CD4-positive, alpha-beta T cell (primary cell): ENCODE data around the gene LARGE1. TPM values are rescaled to one million over a fixed set of nuclear protein-coding genes. Genes with fewer than 3 reads are reported as not detected.

ENCODE experiments used
- ATAC-seq: fragments of 200-7000 bp; cut with Tn5 transposase; one replicate; pipeline ENCODE4 v1.10.0; 2022; ENCODE audit warnings: mild to moderate bottlenecking; ENCODE audit not compliant: poor library complexity
- CTCF ChIA-PET: fragments of 350-600 bp; sonication (Branson Sonifier 250); formaldehyde crosslinking; loops from one replicate; lab custom pipeline; 2021; ENCODE audit warnings: antibody characterized with exemption, inconsistent platforms; lab: Charles Lee
- POLR2A ChIA-PET: fragments of 350-600 bp; sonication (Branson Sonifier 250); formaldehyde crosslinking; loops from one replicate; lab custom pipeline; 2021; ENCODE audit warnings: antibody characterized with exemption, inconsistent platforms; lab: Charles Lee
- DNase-seq, 14 experiments: peaks; one replicate each; pipeline ENCODE4 v3.0.0-alpha.2; 2013 to 2020; ENCODE audit warnings: mixed read lengths in 2 of 14
- H3K27ac ChIP-seq, 2 donors: one replicate each; pipeline versions ENCODE4 v1.5.1 to v1.7.0; 2013; ENCODE audit warnings: low read length in 2 of 2, low read depth in 1 of 2, mild to moderate bottlenecking in 1 of 2
- H3K27me3 ChIP-seq, 2 experiments: 1 replicate in 1 of 2; 2 replicates in 1 of 2; pipeline versions ENCODE4 v1.6.1 to v1.7.0; 2013; ENCODE audit warnings: low read length in 2 of 2, control low read depth in 1 of 2, mild to moderate bottlenecking in 1 of 2, moderate library complexity in 1 of 2; ENCODE audit not compliant: insufficient read depth in 2 of 2, control insufficient read depth in 1 of 2
- H3K36me3 ChIP-seq: one replicate; pipeline ENCODE4 v1.6.1; 2013; ENCODE audit warnings: low read length, control low read depth; ENCODE audit not compliant: insufficient read depth
- H3K4me1 ChIP-seq: one replicate; pipeline ENCODE4 v1.6.1; 2013; ENCODE audit warnings: low read length, control low read depth; ENCODE audit not compliant: insufficient read depth
- H3K4me3 ChIP-seq: one replicate; pipeline ENCODE4 v1.5.1; 2013; ENCODE audit warnings: mild to moderate bottlenecking, low read length, moderate library complexity
- H3K9me3 ChIP-seq, 2 experiments: 1 replicate in 1 of 2; 2 replicates in 1 of 2; pipeline versions ENCODE4 v1.6.1 to v1.7.0; 2013; ENCODE audit warnings: low read length in 2 of 2, mild to moderate bottlenecking in 2 of 2, control low read depth in 1 of 2, moderate library complexity in 1 of 2; ENCODE audit not compliant: control insufficient read depth in 1 of 2, insufficient read depth in 1 of 2
- H3K27ac Mint-ChIP-seq: one replicate; pipeline ENCODE4 v1.8.0; 2020; ENCODE audit warnings: mixed read lengths
- H3K27me3 Mint-ChIP-seq: one replicate; pipeline ENCODE4 v1.8.0; 2021; ENCODE audit warnings: mixed read lengths
- H3K36me3 Mint-ChIP-seq: one replicate; pipeline ENCODE4 v1.8.0; 2021; ENCODE audit warnings: low read depth, mixed read lengths
- H3K4me1 Mint-ChIP-seq: one replicate; pipeline ENCODE4 v1.8.0; 2021; ENCODE audit warnings: low read depth, mixed read lengths
- H3K4me3 Mint-ChIP-seq: one replicate; pipeline ENCODE4 v1.8.0; 2020; ENCODE audit warnings: mild to moderate bottlenecking, mixed read lengths
- H3K9me3 Mint-ChIP-seq: one replicate; pipeline ENCODE4 v1.8.0; 2020; ENCODE audit warnings: mixed read lengths
- CTCF ChIP-seq: fragments of 200-600 bp; IDR thresholded peaks from one replicate; pipeline ENCODE4 v1.8.0; 2022; ENCODE audit warnings: antibody characterized with exemption, mild to moderate bottlenecking
- intact Hi-C, 2 experiments: fragments of 100-400 bp; cut with DNase I in 1 of 2; cut with micrococcal nuclease in 1 of 2; formaldehyde crosslinking; loops; one replicate each; pipeline versions ENCODE4 v1.15.1 to v1.9.0; 2023 to 2025; cut with DNase I, micrococcal nuclease
- total RNA-seq, 174 experiments: library from RNA in 2 of 174; stranded (reverse) in 2 of 174; gene quantifications; one replicate each; pipeline ENCODE4 v1.2.3 and lab custom pipeline; 2021 to 2026

Gene LARGE1
- total RNA-seq, 2 experiments from 2014 or later = 0.14 to 0.70 TPM

DNA sequence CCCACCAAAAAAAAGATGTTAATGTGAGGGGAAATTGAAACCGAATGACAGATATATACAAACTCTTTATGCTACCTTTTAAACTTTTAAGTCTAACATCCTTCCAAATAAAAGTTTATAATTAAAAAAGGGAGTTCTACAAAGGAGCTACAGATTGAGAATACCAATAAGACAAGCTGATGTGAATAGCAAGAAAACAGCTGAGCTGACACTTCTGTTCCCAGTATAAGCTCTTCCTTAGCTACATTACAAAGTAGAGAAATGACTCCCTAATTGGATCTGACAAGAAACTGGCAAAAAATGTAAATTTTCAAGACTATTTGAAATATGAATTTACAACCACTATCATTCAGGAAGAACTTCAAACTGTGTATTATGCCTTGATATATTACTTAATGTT, 567.5 kb downstream of the LARGE1 start:
- ChIA-PET CTCF (no interaction called here), POLR2A (no interaction called here)
- DNase-seq = no peak
- no peaks in the 10 kb centered on the region for H3K36me3 Mint-ChIP-seq
- Histone ChIP-seq H3K4me1 (no peaks in the 10 kb centered on the region), H3K36me3 (no peaks in the 10 kb centered on the region), H3K4me3 (no peak overlapping the region), H3K27me3 (no peaks in the 10 kb centered on the region), H3K27ac (no peak overlapping the region), H3K9me3 (peaks cover 0 to 9% of the 10 kb centered on the region in 2 experiments)
- intact Hi-C loops = no loop called here
- no peak overlapping the region for H3K4me3 Mint-ChIP-seq
- no peak overlapping the region for H3K27ac Mint-ChIP-seq
- H3K27me3 Mint-ChIP-seq = no peaks in the 10 kb centered on the region
- TF ChIP-seq CTCF = no peak
- ATAC-seq = no peak
- H3K4me1 Mint-ChIP-seq = no peaks in the 10 kb centered on the region
- peaks cover 3% of the 10 kb centered on the region for H3K9me3 Mint-ChIP-seq

- DNase-seq (no peak), ATAC-seq (no peak)
- H3K27me3 ChIP-seq = no peaks in the 10 kb centered on the region
- H3K27ac Mint-ChIP-seq = no peak overlapping the region
- H3K36me3 ChIP-seq = no peaks in the 10 kb centered on the region
- POLR2A ChIA-PET = no interaction called here
- H3K36me3 Mint-ChIP-seq = no peaks in the 10 kb centered on the region
- CTCF ChIA-PET = no interaction called here
- H3K4me1 Mint-ChIP-seq = no peaks in the 10 kb centered on the region
- intact Hi-C loops = no loop called here
- TF ChIP-seq CTCF = no peak
- peaks cover 0 to 6% of the 10 kb centered on the region in 2 experiments for H3K9me3 ChIP-seq
- no peak overlapping the region for H3K4me3 Mint-ChIP-seq
- peaks cover 3% of the 10 kb centered on the region for H3K9me3 Mint-ChIP-seq
- no peaks in the 10 kb centered on the region for H3K27me3 Mint-ChIP-seq
- no peaks in the 10 kb centered on the region for H3K4me1 ChIP-seq
- no peak overlapping the region for H3K27ac ChIP-seq
- H3K4me3 ChIP-seq = no peak overlapping the region
These were observed 569.3 kb downstream of the LARGE1 start for GRCh38 chr22:33350961-33351360.

- H3K9me3 ChIP-seq = peaks cover 0 to 6% of the 10 kb centered on the region in 2 experiments
- H3K36me3 ChIP-seq = no peaks in the 10 kb centered on the region
- Mint-ChIP-seq H3K27me3 (no peaks in the 10 kb centered on the region), H3K4me3 (no peak overlapping the region), H3K4me1 (no peaks in the 10 kb centered on the region), H3K27ac (no peak overlapping the region), H3K36me3 (no peaks in the 10 kb centered on the region), H3K9me3 (peaks cover 3% of the 10 kb centered on the region)
- no peak overlapping the region for H3K4me3 ChIP-seq
- intact Hi-C loops = no loop called here
- ATAC-seq (no peak), DNase-seq (no peak)
- ChIA-PET POLR2A (no interaction called here), CTCF (no interaction called here)
- H3K4me1 ChIP-seq = no peaks in the 10 kb centered on the region
- no peaks in the 10 kb centered on the region for H3K27me3 ChIP-seq
- TF ChIP-seq CTCF = no peak
- no peak overlapping the region for H3K27ac ChIP-seq
These were observed 569.8 kb downstream of the LARGE1 start for GRCh38 chr22:33350491-33350890.
